Endothelial cell of umbilical vein (primary cell): Measurements from ENCODE around the gene USPL1. TPM values are rescaled to one million over a fixed set of nuclear protein-coding genes. Genes with fewer than 3 reads are reported as not detected.

Experiments
- BruUV-seq: library from RNA; stranded (reverse); fragments of 400-500 nt; replicated peaks from 2 replicates; lab custom pipeline; 2021; lab: Mats Ljungman, UMichigan
- CTCF ChIA-PET: fragments of 300-600, 350-600 bp; sonication (Branson Sonifier 250); formaldehyde crosslinking; loops from one replicate; lab custom pipeline; 2021; ENCODE audit warnings: antibody characterized with exemption, inconsistent platforms; lab: Charles Lee
- POLR2A ChIA-PET: fragments of 300-600, 350-600 bp; sonication (Branson Sonifier 250); formaldehyde crosslinking; loops from one replicate; lab custom pipeline; 2021; ENCODE audit warnings: antibody characterized with exemption, inconsistent platforms; lab: Charles Lee
- DNase-seq: peaks from one replicate; pipeline ENCODE4 v3.0.0-alpha.2; 2011; ENCODE audit warnings: low read depth, low spot score
- FAIRE-seq: peaks from 2 replicates; lab custom pipeline; 2011; peaks lifted over from hg19 to GRCh38; lab: Jason Lieb, UNC
- H2AFZ ChIP-seq: 2 replicates; pipeline ENCODE4 v1.6.0; 2012; ENCODE audit warnings: low read depth, low read length, control low read depth, inconsistent platforms
- H3K27ac ChIP-seq: 2 replicates; pipeline ENCODE4 v1.5.1; 2011; ENCODE audit warnings: low read depth, mild to moderate bottlenecking, control low read depth, low read length, moderate library complexity; ENCODE audit not compliant: insufficient read depth
- H3K27me3 ChIP-seq, 2 experiments: 2 replicates each; pipeline versions ENCODE4 v1.6.0 to v1.6.1; 2011; ENCODE audit warnings: low read length in 2 of 2, mixed read lengths in 1 of 2; ENCODE audit not compliant: control insufficient read depth in 2 of 2, insufficient read depth in 2 of 2
- H3K36me3 ChIP-seq, 2 experiments: 2 replicates in 1 of 2; 3 replicates in 1 of 2; pipeline ENCODE4 v1.5.1; 2011; ENCODE audit warnings: low read length in 2 of 2, mild to moderate bottlenecking in 1 of 2, moderate library complexity in 1 of 2; ENCODE audit not compliant: control insufficient read depth in 2 of 2, insufficient read depth in 2 of 2; ENCODE audit errors: extremely low read depth in 1 of 2
- H3K4me1 ChIP-seq: 3 replicates; pipeline ENCODE4 v1.5.1; 2011; ENCODE audit warnings: mild to moderate bottlenecking, low read length; ENCODE audit not compliant: control insufficient read depth, insufficient read depth; ENCODE audit errors: extremely low read depth
- H3K4me2 ChIP-seq: 2 replicates; pipeline ENCODE4 v1.6.1; 2011; ENCODE audit warnings: low read length, control low read depth, mixed read lengths; ENCODE audit not compliant: insufficient read depth
- H3K4me3 ChIP-seq, 3 experiments: fragments of 200-600 bp in 1 of 3; sonication (generic), shearing (Covaris generic) in 1 of 3; replicated peaks in 1 of 3; 2 replicates each; pipeline ENCODE4 v1.5.1; 2011 to 2016; ENCODE audit warnings: control low read depth in 3 of 3, low read length in 3 of 3, mild to moderate bottlenecking in 2 of 3, inconsistent platforms in 1 of 3, low read depth in 1 of 3, moderate library complexity in 1 of 3; ENCODE audit not compliant: insufficient read depth in 1 of 3
- H3K79me2 ChIP-seq: 2 replicates; pipeline ENCODE4 v1.6.0; 2012; ENCODE audit warnings: low read length, inconsistent platforms; ENCODE audit not compliant: control insufficient read depth, insufficient read depth
- H3K9ac ChIP-seq: replicated peaks from 2 replicates; pipeline ENCODE3; 2011; ENCODE audit warnings: low read length, control low read depth; ENCODE audit not compliant: insufficient read depth; ENCODE audit errors: extremely low read depth
- H3K9me1 ChIP-seq: replicated peaks from 3 replicates; pipeline ENCODE4 v1.6.0; 2011; ENCODE audit warnings: mild to moderate bottlenecking, low read length; ENCODE audit not compliant: control insufficient read depth, insufficient read depth; ENCODE audit errors: extremely low read depth
- H3K9me3 ChIP-seq: replicated peaks from 2 replicates; pipeline ENCODE4 v1.5.1; 2012; ENCODE audit warnings: low read length, inconsistent platforms; ENCODE audit not compliant: control insufficient read depth, insufficient read depth
- H4K20me1 ChIP-seq: replicated peaks from 2 replicates; pipeline ENCODE3; 2011; ENCODE audit warnings: mild to moderate bottlenecking, low read length; ENCODE audit not compliant: control insufficient read depth, insufficient read depth; ENCODE audit errors: extremely low read depth
- CTCF ChIP-seq, 2 donors: IDR thresholded peaks; 1 replicate in 1 of 2; 2 replicates in 1 of 2; pipeline ENCODE4 v1.5.1; 2011; ENCODE audit warnings: low read length in 2 of 2, mild to moderate bottlenecking in 2 of 2, moderate library complexity in 2 of 2, control low read depth in 1 of 2, inconsistent platforms in 1 of 2, low read depth in 1 of 2; ENCODE audit not compliant: insufficient read depth in 1 of 2; ENCODE audit errors: extremely low read depth in 1 of 2
- EZH2 ChIP-seq: IDR thresholded peaks from 2 replicates; pipeline ENCODE4 v1.6.1; 2012; ENCODE audit warnings: borderline replicate concordance, low read depth, mild to moderate bottlenecking, moderate library complexity, low read length, inconsistent platforms; ENCODE audit not compliant: severe bottlenecking
- FOS ChIP-seq: IDR thresholded peaks from 2 replicates; pipeline ENCODE4 v1.6.1; 2011; ENCODE audit warnings: mild to moderate bottlenecking, low read length, moderate library complexity, borderline replicate concordance; ENCODE audit not compliant: insufficient read depth
- GATA2 ChIP-seq: IDR thresholded peaks from 2 replicates; pipeline ENCODE4 v1.7.0; 2011; ENCODE audit warnings: low read depth, mild to moderate bottlenecking, moderate library complexity, mixed read lengths, low read length; ENCODE audit not compliant: insufficient read length, insufficient read depth
- JUN ChIP-seq: IDR thresholded peaks from 2 replicates; pipeline ENCODE4 v1.6.1; 2011; ENCODE audit warnings: borderline replicate concordance, low read depth; ENCODE audit not compliant: insufficient read length, insufficient read depth
- MAX ChIP-seq: IDR thresholded peaks from 2 replicates; pipeline ENCODE4 v1.6.1; 2011; ENCODE audit not compliant: insufficient read depth, insufficient read length
- MYC ChIP-seq: IDR thresholded peaks from one replicate; pipeline ENCODE4 v1.6.1; 2011; ENCODE audit warnings: mild to moderate bottlenecking, low read depth, low read length
- POLR2A ChIP-seq: IDR thresholded peaks from 2 replicates; pipeline ENCODE4 v1.6.1; 2012; ENCODE audit warnings: low read depth, mild to moderate bottlenecking, control low read depth, low read length
- POLR2AphosphoS5 ChIP-seq: IDR thresholded peaks from 2 replicates; pipeline ENCODE4 v1.6.1; 2012; ENCODE audit warnings: low read depth, mild to moderate bottlenecking, control low read depth, low read length, moderate library complexity; ENCODE audit not compliant: insufficient read depth
- dilution Hi-C: fragments of 300-500 bp; cut with MboI; formaldehyde crosslinking; loops from one replicate; pipeline ENCODE4 v1.15.0; 2019; ENCODE audit warnings: low sequenced_read_pairs; ENCODE audit not compliant: extremely low pct_ligation_motif_present
- intact Hi-C: fragments of 100-400 bp; cut with micrococcal nuclease; formaldehyde crosslinking; loops from one replicate; pipeline ENCODE4 v1.10.0; 2022
- polyA plus RNA-seq, 4 experiments: library from polyadenylated mRNA; depleted of rRNA in 3 of 4; stranded (reverse) in 3 of 4; unstranded in 1 of 4; fragments of >200 nt; gene quantifications; 2 replicates each; pipeline versions ENCODE4 v1.2.1 to v1.2.3, GENCODE V29; 2011 to 2012; ENCODE audit warnings: missing spikeins in 1 of 4
- total RNA-seq: library from RNA; stranded (reverse); gene quantifications from 2 replicates; pipeline ENCODE4 v1.2.3, GENCODE V29; 2021

The USPL1 gene
- total and polyA plus RNA-seq, 2 donors (not counting 3 experiments of a cell fraction or from before 2014, with no cell fraction given), result 14.6 to 21.0 TPM

GRCh38 chr13:30660796-30661195 is 43.1 kb downstream of the USPL1 start:
- H3K4me3 ChIP-seq, result no peak overlapping the region
- no peaks in the 10 kb centered on the region for H3K79me2 ChIP-seq
- dilution Hi-C loops (no loop called here), intact Hi-C loops (no loop called here)
- POLR2A ChIA-PET, result no interaction called here
- DNase-seq, result no peak
- BruUV-seq, result no TSS peak
- H3K27ac ChIP-seq, result no peak overlapping the region
- H3K27me3 ChIP-seq, result no peaks in the 10 kb centered on the region
- CTCF ChIA-PET, result interaction anchor here (1.2 kb wide), 1 partner anchor 384 kb away, joined by 3 read pairs; no protein-coding TSS in a partner anchor
- H3K9ac ChIP-seq, result no peak overlapping the region
- no peaks in the 10 kb centered on the region for H3K9me1 ChIP-seq
- peaks cover 8% of the 10 kb centered on the region for H3K4me1 ChIP-seq
- no peak for FAIRE-seq
- H3K4me2 ChIP-seq, result no peak overlapping the region
- H3K9me3 ChIP-seq, result no peaks in the 10 kb centered on the region
- H4K20me1 ChIP-seq, result no peaks in the 10 kb centered on the region
- TF ChIP-seq POLR2A (no peak), FOS (no peak), MAX (no peak), GATA2 (no peak), JUN (no peak), MYC (no peak), EZH2 (no peak), CTCF (IDR thresholded peaks at IDR 0.05; ENCODE audit: extremely low read depth in 1 of 2, insufficient read depth in 1 of 2, low read depth in 1 of 2, low read length in 2 of 2) (no peak), POLR2AphosphoS5 (no peak)
- H2AFZ ChIP-seq, result no peak overlapping the region
- peaks cover 11 to 15% of the 10 kb centered on the region in 2 experiments for H3K36me3 ChIP-seq
